Muscle layer of colon (tissue), 2 donors: ENCODE measurements around the gene SEBOX.

Experiments
- H3K27ac ChIP-seq: one replicate; pipeline ENCODE4 v1.7.0; 2013; ENCODE audit warnings: low read depth, mild to moderate bottlenecking, low read length, moderate library complexity
- H3K27me3 ChIP-seq, 2 donors: one replicate each; pipeline ENCODE4 v1.7.0; 2013; ENCODE audit warnings: low read length in 2 of 2, mild to moderate bottlenecking in 2 of 2; ENCODE audit not compliant: insufficient read depth in 2 of 2, control insufficient read depth in 1 of 2
- H3K36me3 ChIP-seq: one replicate; pipeline ENCODE4 v1.7.0; 2013; ENCODE audit warnings: mild to moderate bottlenecking, low read length; ENCODE audit not compliant: insufficient read depth
- H3K4me1 ChIP-seq: one replicate; pipeline ENCODE4 v1.7.0; 2013; ENCODE audit warnings: mild to moderate bottlenecking, low read length; ENCODE audit not compliant: insufficient read depth
- H3K4me3 ChIP-seq, 2 donors: one replicate each; pipeline ENCODE4 v1.7.0; 2013; ENCODE audit warnings: low read length in 2 of 2, low read depth in 1 of 2, mild to moderate bottlenecking in 1 of 2, moderate library complexity in 1 of 2
- H3K9ac ChIP-seq: one replicate; pipeline ENCODE4 v1.7.0; 2013; ENCODE audit warnings: low read length
- H3K9me3 ChIP-seq: one replicate; pipeline ENCODE4 v1.7.0; 2013; ENCODE audit warnings: mild to moderate bottlenecking, low read length
- donor health status: abdominal sarcoma.
- donor health status: Adenocarcinoma of cecum.

SEBOX gene

DNA sequence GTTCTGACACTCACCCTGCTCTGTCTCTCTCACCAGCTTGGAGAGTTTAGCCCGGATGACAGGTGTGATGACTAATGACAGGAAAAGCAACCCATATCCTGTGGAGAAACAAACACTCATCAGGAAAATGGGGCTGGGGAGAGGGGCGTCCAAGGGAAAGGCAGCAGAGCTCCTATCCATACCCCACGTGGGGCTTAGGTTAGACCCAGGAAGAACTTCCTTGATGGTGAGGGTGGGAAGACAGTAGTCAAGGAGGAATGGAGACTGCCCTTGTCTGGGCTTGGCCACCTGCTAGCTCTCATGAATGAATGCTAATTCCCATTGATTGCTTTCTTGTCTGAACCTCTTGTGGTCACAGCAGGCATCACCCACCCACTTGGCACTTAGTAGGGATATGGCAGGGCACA, 37.2 kb upstream of the SEBOX start:
- Histone ChIP-seq H3K36me3 (peaks cover 31% of the 10 kb centered on the region), H3K4me1 (peaks cover 19% of the 10 kb centered on the region), H3K4me3 (no peak overlapping the region), H3K27me3 (no peaks in the 10 kb centered on the region), H3K9ac (no peak overlapping the region), H3K27ac (no peak overlapping the region), H3K9me3 (no peaks in the 10 kb centered on the region)

DNA sequence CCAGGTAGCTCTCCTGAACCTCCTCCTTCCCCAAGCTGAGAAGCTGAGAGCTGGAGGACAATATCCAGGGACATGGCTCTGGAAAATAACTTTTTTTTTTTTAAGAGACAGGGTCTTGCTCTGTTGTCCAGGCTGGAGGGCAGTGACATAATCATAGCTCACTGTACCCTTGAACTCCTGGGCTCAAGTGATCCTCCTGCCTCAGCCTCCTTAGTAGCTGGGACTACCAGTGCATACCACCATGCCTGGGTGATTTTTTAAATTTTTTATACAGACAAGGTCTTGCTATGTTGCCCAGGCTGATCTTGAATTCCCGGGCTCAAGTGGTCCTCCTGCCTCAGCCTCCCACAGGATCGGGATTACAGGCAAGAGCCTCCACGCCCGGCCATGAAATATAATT, 34.8 kb upstream of the SEBOX start:
- Histone ChIP-seq H3K9me3 (no peaks in the 10 kb centered on the region), H3K27me3 (no peaks in the 10 kb centered on the region), H3K36me3 (peaks cover 45% of the 10 kb centered on the region), H3K4me1 (peaks cover 6% of the 10 kb centered on the region), H3K9ac (no peak overlapping the region), H3K27ac (no peak overlapping the region), H3K4me3 (no peak overlapping the region)

DNA sequence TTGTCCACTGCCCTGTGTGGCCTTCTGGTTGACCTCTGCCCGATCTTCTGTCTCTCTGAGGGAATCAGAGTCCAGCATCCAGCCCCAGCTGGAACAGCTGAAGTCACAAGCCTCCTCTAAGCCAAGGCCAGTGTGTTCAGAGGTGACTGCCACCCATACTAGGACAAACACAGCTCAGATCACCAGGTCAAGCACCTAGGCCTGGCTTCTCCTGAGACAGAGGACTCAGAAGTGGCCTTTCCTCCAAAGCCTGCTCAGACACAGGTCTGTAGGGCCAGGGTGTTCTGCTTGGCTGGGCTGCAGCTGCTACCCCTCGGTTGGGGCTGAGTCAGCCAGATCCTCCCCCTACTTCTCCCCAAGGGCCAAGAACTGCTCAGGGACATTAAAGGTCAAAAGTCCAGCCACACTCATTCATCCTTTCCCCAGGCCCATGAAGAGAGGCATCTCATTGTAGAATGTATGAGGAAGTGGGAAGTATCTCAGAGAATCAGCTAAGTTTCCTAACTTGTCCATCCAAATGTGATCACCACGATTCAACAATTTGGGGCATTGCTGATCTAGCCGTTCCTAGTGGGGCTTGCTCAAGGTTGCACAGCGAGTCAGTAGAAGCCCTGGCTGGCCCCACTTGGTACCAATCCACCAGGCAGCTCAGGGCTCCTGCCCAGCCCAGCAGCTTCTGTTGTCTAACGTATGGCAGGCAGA, 33.4 kb upstream of the SEBOX start:
- Histone ChIP-seq H3K9ac (no peak overlapping the region), H3K36me3 (peaks cover 55% of the 10 kb centered on the region), H3K27me3 (no peaks in the 10 kb centered on the region), H3K27ac (no peak overlapping the region), H3K9me3 (no peaks in the 10 kb centered on the region), H3K4me1 (no peaks in the 10 kb centered on the region), H3K4me3 (no peak overlapping the region)

DNA sequence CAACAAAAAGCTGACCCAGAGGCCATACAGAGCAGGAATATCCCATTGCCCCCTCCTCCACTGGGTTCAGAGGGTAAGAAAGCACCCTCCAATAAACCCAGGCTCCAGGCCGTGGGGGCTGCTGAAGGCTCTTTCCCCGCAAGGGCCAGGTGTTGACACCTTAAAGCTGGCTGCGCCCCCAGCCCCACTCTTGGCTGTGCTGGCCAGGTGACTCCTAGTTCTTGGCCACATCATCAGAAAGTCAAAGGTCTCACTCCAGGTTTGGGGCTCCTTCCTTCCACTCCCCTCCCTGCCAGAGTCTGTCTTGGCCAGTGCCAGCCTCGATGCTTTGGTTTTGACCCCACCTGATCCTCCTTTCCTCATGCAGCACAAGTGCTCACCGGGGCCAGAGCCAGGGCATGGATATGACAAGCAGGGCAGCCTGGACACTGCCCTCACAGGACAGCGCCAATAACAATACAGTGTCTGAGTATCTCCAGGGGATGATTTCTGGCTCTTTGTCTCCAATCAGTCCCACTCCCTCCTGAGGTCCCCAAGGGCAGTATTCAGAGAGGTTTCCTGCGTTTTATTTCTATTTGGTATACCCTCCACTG, 32.8 kb upstream of the SEBOX start:
- H3K9me3 ChIP-seq, result no peaks in the 10 kb centered on the region
- no peak overlapping the region for H3K27ac ChIP-seq
- no peak overlapping the region for H3K4me3 ChIP-seq
- no peaks in the 10 kb centered on the region for H3K4me1 ChIP-seq
- H3K27me3 ChIP-seq, result no peaks in the 10 kb centered on the region
- peaks cover 52% of the 10 kb centered on the region for H3K36me3 ChIP-seq
- no peak overlapping the region for H3K9ac ChIP-seq

DNA sequence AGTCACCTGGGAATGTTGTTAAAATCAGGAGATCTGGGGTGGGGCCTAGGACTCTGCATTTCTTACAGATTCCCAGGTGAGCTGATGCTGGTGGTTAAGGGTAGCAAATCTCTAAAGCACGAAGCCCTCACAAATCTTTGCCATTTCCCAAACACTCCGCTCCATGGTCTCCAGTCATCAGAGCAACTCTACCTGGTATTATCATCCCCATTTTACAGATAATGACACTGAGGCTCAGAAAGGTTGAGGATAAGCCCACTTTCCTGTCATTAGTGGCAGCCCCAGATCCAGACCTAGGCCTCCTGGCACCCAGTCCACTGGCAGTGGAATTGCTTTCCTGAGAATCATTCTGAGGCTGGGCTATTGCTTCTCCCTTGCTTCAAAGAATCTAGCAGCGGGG, 32.3 kb upstream of the SEBOX start:
- H3K4me1 ChIP-seq, result no peaks in the 10 kb centered on the region
- H3K4me3 ChIP-seq, result no peak overlapping the region
- no peaks in the 10 kb centered on the region for H3K27me3 ChIP-seq
- H3K27ac ChIP-seq, result no peak overlapping the region
- H3K9ac ChIP-seq, result no peak overlapping the region
- no peaks in the 10 kb centered on the region for H3K9me3 ChIP-seq
- peaks cover 50% of the 10 kb centered on the region for H3K36me3 ChIP-seq

DNA sequence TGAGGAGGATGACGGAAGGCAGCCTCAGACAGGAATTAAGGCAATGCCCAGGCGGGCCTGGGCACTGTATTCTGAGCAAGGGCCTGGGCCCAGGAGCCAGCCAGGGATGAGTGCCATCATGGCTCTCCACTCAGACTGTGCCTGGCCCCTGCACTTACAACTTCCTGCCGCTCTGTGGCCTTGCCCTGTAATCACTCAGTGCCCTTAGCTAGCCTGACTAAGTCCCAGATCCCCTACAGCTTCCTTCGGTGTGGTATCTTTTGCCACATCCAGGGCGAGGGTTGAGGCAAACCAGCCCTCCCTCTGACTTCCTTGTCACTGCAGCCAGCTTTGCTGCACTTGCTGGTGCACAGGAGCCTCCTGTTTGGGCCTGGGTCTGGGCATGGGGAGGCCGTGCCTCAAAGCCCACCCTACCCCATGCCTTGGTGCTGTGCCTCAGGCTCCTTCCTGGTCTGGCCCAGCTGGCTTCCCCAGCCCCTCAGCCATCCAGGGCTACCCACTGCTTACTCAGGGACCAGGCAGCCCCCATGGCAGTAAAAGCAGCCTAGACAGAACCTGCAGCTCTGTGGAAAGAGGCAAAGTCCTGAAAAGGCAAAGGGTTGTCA, 31.7 kb upstream of the SEBOX start:
- H3K36me3 ChIP-seq, result peaks cover 44% of the 10 kb centered on the region
- H3K9me3 ChIP-seq, result no peaks in the 10 kb centered on the region
- no peak overlapping the region for H3K4me3 ChIP-seq
- no peaks in the 10 kb centered on the region for H3K27me3 ChIP-seq
- H3K9ac ChIP-seq, result no peak overlapping the region
- H3K4me1 ChIP-seq, result no peaks in the 10 kb centered on the region
- no peak overlapping the region for H3K27ac ChIP-seq

DNA sequence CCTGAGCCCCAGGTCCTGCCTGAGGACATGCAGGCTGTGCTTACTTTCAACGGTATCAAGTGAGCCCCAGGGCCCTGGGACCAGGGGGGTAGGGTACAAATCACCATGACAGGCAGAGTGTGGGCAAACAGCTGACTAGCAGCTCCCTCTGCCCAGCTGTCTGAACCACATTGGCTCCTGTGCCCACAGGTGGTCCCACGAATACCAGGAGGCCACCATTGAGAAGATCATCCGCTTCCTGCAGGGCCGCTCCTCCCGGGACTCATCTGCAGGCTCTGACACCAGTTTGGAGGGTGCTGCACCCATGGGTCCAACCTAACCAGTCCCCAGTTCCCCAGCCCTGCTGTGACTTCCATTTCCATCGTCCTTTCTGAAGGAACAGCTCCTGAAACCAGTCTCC, 31.0 kb upstream of the SEBOX start:
- Histone ChIP-seq H3K27ac (no peak overlapping the region), H3K9ac (no peak overlapping the region), H3K36me3 (peaks cover 48% of the 10 kb centered on the region), H3K27me3 (no peaks in the 10 kb centered on the region), H3K9me3 (no peaks in the 10 kb centered on the region), H3K4me1 (no peaks in the 10 kb centered on the region), H3K4me3 (no peak overlapping the region)

DNA sequence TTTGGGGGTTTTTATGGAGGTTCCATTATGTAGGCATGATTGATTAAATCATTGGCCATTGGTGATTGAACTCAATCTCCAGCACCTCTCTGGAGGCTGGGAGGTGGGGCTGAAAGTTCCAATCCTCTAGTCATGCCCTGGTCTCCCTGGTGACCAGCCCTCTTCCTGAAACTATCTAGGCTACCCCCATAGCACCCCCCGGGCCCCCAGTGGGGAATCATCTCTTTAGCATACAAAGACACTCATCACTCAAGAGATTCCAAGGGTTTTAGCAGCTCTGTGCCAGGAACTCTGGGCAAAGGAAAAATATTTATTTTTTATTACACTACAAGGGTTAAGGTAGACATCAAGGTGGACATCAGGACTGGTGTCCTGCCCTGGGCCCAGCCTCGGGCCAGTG, 30.4 kb upstream of the SEBOX start:
- peaks cover 54% of the 10 kb centered on the region for H3K36me3 ChIP-seq
- no peaks in the 10 kb centered on the region for H3K4me1 ChIP-seq
- H3K9ac ChIP-seq, result no peak overlapping the region
- H3K4me3 ChIP-seq, result no peak overlapping the region
- no peaks in the 10 kb centered on the region for H3K27me3 ChIP-seq
- no peaks in the 10 kb centered on the region for H3K9me3 ChIP-seq
- H3K27ac ChIP-seq, result no peak overlapping the region

DNA sequence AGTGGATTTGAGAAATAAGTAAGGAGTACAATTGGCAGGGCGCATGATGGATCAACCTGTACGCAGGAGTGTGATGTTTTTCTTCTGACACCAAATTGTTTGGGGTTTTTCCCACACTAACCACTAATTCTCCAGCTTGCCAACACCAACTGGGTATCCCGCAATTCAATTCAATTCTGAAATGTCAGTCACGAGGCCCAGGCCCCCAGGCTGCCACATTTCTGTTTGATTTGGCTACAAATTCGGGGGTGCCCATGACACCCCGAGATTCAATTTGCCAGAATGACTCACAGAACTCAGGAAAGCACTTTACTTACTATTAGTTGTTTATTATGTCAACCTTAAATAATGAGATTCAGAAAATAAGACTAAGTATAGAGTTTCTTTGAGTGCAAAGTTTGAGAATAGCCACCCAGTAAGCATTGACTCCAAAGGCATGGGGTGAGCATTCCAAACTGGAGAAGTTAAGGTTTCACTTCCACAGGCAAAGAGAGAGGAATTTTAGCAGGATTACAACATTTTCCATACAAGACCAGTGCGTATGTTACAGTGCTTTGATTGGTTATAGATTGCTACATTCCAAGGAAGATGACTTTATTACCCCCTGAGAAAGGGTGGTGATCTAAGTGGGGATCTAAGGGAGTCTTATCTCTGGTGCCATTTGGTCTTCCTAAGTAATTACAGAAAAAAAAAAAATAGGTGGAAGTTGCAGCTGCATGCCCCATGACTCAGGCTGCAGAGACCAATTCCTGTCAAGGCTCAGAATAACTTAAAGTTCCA, 29.5 kb upstream of the SEBOX start:
- Histone ChIP-seq H3K4me3 (no peak overlapping the region), H3K27ac (no peak overlapping the region), H3K9ac (no peak overlapping the region), H3K9me3 (no peaks in the 10 kb centered on the region), H3K36me3 (peaks cover 60% of the 10 kb centered on the region), H3K4me1 (no peaks in the 10 kb centered on the region), H3K27me3 (no peaks in the 10 kb centered on the region)

DNA sequence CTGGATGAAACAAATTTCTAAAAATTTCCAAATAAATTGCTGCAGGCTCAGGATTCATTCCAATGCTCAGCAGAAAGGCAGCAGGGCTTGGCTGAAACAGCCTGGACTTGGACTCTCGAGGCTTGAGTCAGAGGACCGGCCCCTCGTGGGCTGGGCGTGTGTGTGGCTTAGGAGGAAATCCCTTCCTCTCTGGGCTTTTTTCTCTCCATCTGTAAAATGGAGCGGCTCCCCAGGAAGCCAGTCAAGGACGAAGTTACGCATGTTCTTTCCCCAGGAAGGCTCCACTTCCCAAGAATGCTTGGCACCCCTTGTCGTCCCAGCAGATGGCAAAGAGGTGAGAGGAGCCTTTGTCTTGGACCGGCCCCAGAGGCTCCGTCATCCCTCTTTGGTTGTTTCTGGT, 27.5 kb upstream of the SEBOX start:
- peaks cover 56% of the 10 kb centered on the region for H3K36me3 ChIP-seq
- H3K27ac ChIP-seq, result no peak overlapping the region

DNA sequence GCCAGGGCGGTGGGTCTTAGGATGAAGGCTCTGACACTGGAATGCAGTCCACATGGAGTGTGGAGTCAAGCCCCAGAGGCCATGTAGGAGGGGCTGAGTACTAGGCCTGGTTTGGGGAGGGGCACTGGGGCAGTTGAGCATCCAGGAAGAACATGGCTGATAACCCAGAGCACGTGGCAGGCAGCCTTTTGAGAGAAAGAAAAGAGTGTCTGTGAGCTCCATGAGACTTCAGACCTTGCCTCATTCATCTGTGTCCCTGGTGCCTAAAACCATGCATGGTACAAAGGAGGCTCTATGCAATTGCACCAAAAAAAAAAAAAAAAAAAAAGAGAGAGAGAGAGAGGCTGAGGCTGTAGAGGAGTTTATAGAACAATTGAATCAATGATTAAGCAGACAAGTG, 26.4 kb upstream of the SEBOX start:
- Histone ChIP-seq H3K36me3 (peaks cover 49% of the 10 kb centered on the region), H3K4me3 (no peak overlapping the region), H3K9ac (no peak overlapping the region), H3K4me1 (no peaks in the 10 kb centered on the region), H3K27ac (no peak overlapping the region), H3K9me3 (no peaks in the 10 kb centered on the region), H3K27me3 (no peaks in the 10 kb centered on the region)

More for the DNA sequence above, 27.5 kb upstream of the SEBOX start:
- Histone ChIP-seq H3K4me1 (no peaks in the 10 kb centered on the region), H3K4me3 (no peak overlapping the region), H3K9me3 (no peaks in the 10 kb centered on the region), H3K27me3 (no peaks in the 10 kb centered on the region), H3K9ac (no peak overlapping the region)
